Activated CD8-positive, alpha-beta T cell treated with anti-CD3 and anti-CD28 coated beads for 36 hours (primary cell): ENCODE results near the gene TNS3. TPM values are rescaled to one million over a fixed set of nuclear protein-coding genes. Genes with fewer than 3 reads are reported as not detected.
"Not testable (repeated sequence)": the region's sequence is repeated elsewhere in the genome, so short reads cannot be mapped to it uniquely, and the experiment has no call there.

Experiments used
- ATAC-seq: fragments of 200-7000 bp; cut with Tn5 transposase; one replicate; pipeline ENCODE4 v1.10.0; 2021; ENCODE audit warnings: mild to moderate bottlenecking, moderate library complexity
- CTCF ChIA-PET: fragments of 350-600 bp; sonication (Branson Sonifier 250); formaldehyde crosslinking; loops from one replicate; lab custom pipeline; 2021; ENCODE audit warnings: antibody characterized with exemption; lab: Charles Lee
- POLR2A ChIA-PET: fragments of 350-600 bp; sonication (Branson Sonifier 250); formaldehyde crosslinking; loops from one replicate; lab custom pipeline; 2021; ENCODE audit warnings: antibody characterized with exemption; lab: Charles Lee
- DNase-seq: peaks from one replicate; pipeline ENCODE4 v3.0.0-alpha.2; 2020
- H3K27ac Mint-ChIP-seq: one replicate; pipeline ENCODE4 v1.8.0; 2021; ENCODE audit warnings: mild to moderate bottlenecking, mixed read lengths
- H3K27me3 Mint-ChIP-seq: one replicate; pipeline ENCODE4 v1.8.0; 2021; ENCODE audit warnings: mixed read lengths
- H3K36me3 Mint-ChIP-seq: one replicate; pipeline ENCODE4 v1.8.0; 2021; ENCODE audit warnings: low read depth, mixed read lengths
- H3K4me1 Mint-ChIP-seq: one replicate; pipeline ENCODE4 v1.8.0; 2021; ENCODE audit warnings: low read depth, mixed read lengths
- H3K4me3 Mint-ChIP-seq: one replicate; pipeline ENCODE4 v1.8.0; 2021; ENCODE audit warnings: mild to moderate bottlenecking, moderate library complexity, mixed read lengths
- H3K9me3 Mint-ChIP-seq: one replicate; pipeline ENCODE4 v1.8.0; 2021; ENCODE audit warnings: mixed read lengths
- CTCF ChIP-seq: fragments of 200-600 bp; IDR thresholded peaks from one replicate; pipeline ENCODE4 v1.8.0; 2022; ENCODE audit warnings: antibody characterized with exemption, mild to moderate bottlenecking
- intact Hi-C: fragments of 100-400 bp; cut with micrococcal nuclease; formaldehyde crosslinking; loops from one replicate; pipeline ENCODE4 v1.10.0; 2022
- total RNA-seq, 2 experiments: library from RNA; stranded (reverse); gene quantifications; one replicate each; pipeline ENCODE4 v1.2.3, GENCODE V29; 2021

TNS3 gene
- total RNA-seq, 2 experiments from 2014 or later, result 0.04 to 0.16 TPM

- intact Hi-C loops, result no loop called here
- H3K27ac Mint-ChIP-seq, result no peak overlapping the region
- no peak for ATAC-seq
- no peaks in the 10 kb centered on the region for H3K9me3 Mint-ChIP-seq
- no peaks in the 10 kb centered on the region for H3K27me3 Mint-ChIP-seq
- no peak for DNase-seq
- H3K4me1 Mint-ChIP-seq, result no peaks in the 10 kb centered on the region
- POLR2A ChIA-PET, result no interaction called here
- no peak for TF ChIP-seq CTCF
- H3K36me3 Mint-ChIP-seq, result no peaks in the 10 kb centered on the region
- CTCF ChIA-PET, result no interaction called here
- no peak overlapping the region for H3K4me3 Mint-ChIP-seq
Measured at GRCh38 chr7:47471831-47472230, 110.1 kb downstream of the TNS3 start.

GRCh38 chr7:47471358-47471703 is 110.6 kb downstream of the TNS3 start:
- ChIA-PET CTCF (no interaction called here), POLR2A (no interaction called here)
- H3K27me3 Mint-ChIP-seq, result no peaks in the 10 kb centered on the region
- intact Hi-C loops, result no loop called here
- no peak for TF ChIP-seq CTCF
- no peaks in the 10 kb centered on the region for H3K36me3 Mint-ChIP-seq
- H3K9me3 Mint-ChIP-seq, result no peaks in the 10 kb centered on the region
- H3K4me3 Mint-ChIP-seq, result no peak overlapping the region
- H3K4me1 Mint-ChIP-seq, result no peaks in the 10 kb centered on the region
- no peak for ATAC-seq
- H3K27ac Mint-ChIP-seq, result no peak overlapping the region
- no peak for DNase-seq

- ATAC-seq (no peak), DNase-seq (no peak)
- ChIA-PET CTCF (no interaction called here), POLR2A (no interaction called here)
- Mint-ChIP-seq H3K4me1 (no peaks in the 10 kb centered on the region), H3K27ac (no peak overlapping the region), H3K9me3 (no peaks in the 10 kb centered on the region), H3K27me3 (no peaks in the 10 kb centered on the region), H3K4me3 (no peak overlapping the region), H3K36me3 (no peaks in the 10 kb centered on the region)
- no peak for TF ChIP-seq CTCF
- intact Hi-C loops, result no loop called here
Measured at GRCh38 chr7:47470567-47471357, 111.1 kb downstream of the TNS3 start.

- H3K27ac Mint-ChIP-seq, H3K9me3 Mint-ChIP-seq, intact Hi-C loops, DNase-seq, H3K27me3 Mint-ChIP-seq, ATAC-seq, POLR2A ChIA-PET, H3K4me3 Mint-ChIP-seq, H3K36me3 Mint-ChIP-seq, H3K4me1 Mint-ChIP-seq, CTCF ChIA-PET: not testable (repeated sequence)
Measured at GRCh38 chr7:47469846-47470245, 112.1 kb downstream of the TNS3 start.

- no peak overlapping the region for H3K27ac Mint-ChIP-seq
- H3K36me3 Mint-ChIP-seq, result no peaks in the 10 kb centered on the region
- no peak for TF ChIP-seq CTCF
- H3K4me3 Mint-ChIP-seq, result no peak overlapping the region
- DNase-seq (no peak), ATAC-seq (no peak)
- ChIA-PET POLR2A (no interaction called here), CTCF (no interaction called here)
- no peaks in the 10 kb centered on the region for H3K27me3 Mint-ChIP-seq
- H3K9me3 Mint-ChIP-seq, result no peaks in the 10 kb centered on the region
- no peaks in the 10 kb centered on the region for H3K4me1 Mint-ChIP-seq
- intact Hi-C loops, result no loop called here
Measured at GRCh38 chr7:47466832-47467231, 115.1 kb downstream of the TNS3 start.
